CD4-positive, alpha-beta T cell treated with Interleukin-15 for 1 hour (primary cell): ENCODE data around the gene BCKDK.

Experiments used
- DNase-seq: peaks from one replicate; pipeline ENCODE4 v3.0.0-alpha.2; 2020

BCKDK gene

GRCh38 chr16:31108035-31108793 is at the start of gene BCKDK:
BCKDK (plus strand) TSS chr16:31108386; CDS start chr16:31109224, 838 bp downstream.
- DNase-seq, result peak; percentile 62

GRCh38 chr16:31061126-31061812 is 46.9 kb upstream of the BCKDK start:
- no peak for DNase-seq

GRCh38 chr16:31061813-31062440 is 46.3 kb upstream of the BCKDK start:
- no peak for DNase-seq

- DNase-seq, result no peak
These were observed 44.7 kb upstream of the BCKDK start for GRCh38 chr16:31063495-31063842.

GRCh38 chr16:31063843-31064611 is 44.2 kb upstream of the BCKDK start:
- no peak for DNase-seq

- DNase-seq, result no peak
These were observed 43.2 kb upstream of the BCKDK start for GRCh38 chr16:31064882-31065461.

- no peak for DNase-seq
These were observed 40.8 kb upstream of the BCKDK start for GRCh38 chr16:31067342-31067741.

GRCh38 chr16:31071861-31072260 is 36.3 kb upstream of the BCKDK start:
- no peak for DNase-seq

- DNase-seq, result no peak
These were observed 35.5 kb upstream of the BCKDK start for GRCh38 chr16:31072540-31073141.

GRCh38 chr16:31073142-31073969 is 34.8 kb upstream of the BCKDK start:
- DNase-seq, result peak; percentile 81

GRCh38 chr16:31073970-31074813 is 34.0 kb upstream of the BCKDK start, which contains the start of the genes ZNF646 and ZNF668:
ZNF646 (plus strand) TSS chr16:31074422; CDS start chr16:31076325, 1,903 bp downstream.
ZNF668 (minus strand) TSS chr16:31074240; CDS start chr16:31064459, 9,781 bp downstream.
- DNase-seq, result peak; percentile 98

GRCh38 chr16:31074814-31075183 is 33.4 kb upstream of the BCKDK start:
- DNase-seq, result no peak

- DNase-seq, result no peak
These were observed 31.9 kb upstream of the BCKDK start for GRCh38 chr16:31076319-31076718.

GRCh38 chr16:31077024-31077423 is 31.2 kb upstream of the BCKDK start:
- DNase-seq, result no peak

- no peak for DNase-seq
These were observed 30.4 kb upstream of the BCKDK start for GRCh38 chr16:31077592-31078396.

- DNase-seq, result no peak
These were observed 29.4 kb upstream of the BCKDK start for GRCh38 chr16:31078597-31079341.

GRCh38 chr16:31079342-31079944 is 28.7 kb upstream of the BCKDK start:
- DNase-seq, result no peak

- no peak for DNase-seq
These were observed 28.1 kb upstream of the BCKDK start for GRCh38 chr16:31080035-31080629.
